Spinal cord (tissue), 10 donors: ENCODE data around the gene MED12. TPM values are rescaled to one million over a fixed set of nuclear protein-coding genes. Genes with fewer than 3 reads are reported as not detected.
"Not testable (repeated sequence)": the region's sequence is repeated elsewhere in the genome, so short reads cannot be mapped to it uniquely, and the experiment has no call there.

Experiments used
- DNase-seq, 6 donors: peaks; one replicate each; pipeline versions ENCODE4 v3.0.0 to v3.0.0-alpha.2; 2013 to 2015; ENCODE audit warnings: low spot score in 6 of 6, low read depth in 4 of 6
- H3K27ac ChIP-seq: one replicate; pipeline ENCODE4 v1.5.1; 2013; ENCODE audit warnings: low read depth, low read length, control low read depth
- H3K27me3 ChIP-seq: one replicate; pipeline ENCODE4 v1.6.1; 2013; ENCODE audit warnings: low read length; ENCODE audit not compliant: control insufficient read depth, insufficient read depth
- H3K36me3 ChIP-seq: one replicate; pipeline ENCODE4 v1.6.1; 2013; ENCODE audit warnings: low read length; ENCODE audit not compliant: control insufficient read depth, insufficient read depth
- H3K4me1 ChIP-seq: one replicate; pipeline ENCODE4 v1.6.1; 2013; ENCODE audit warnings: low read length; ENCODE audit not compliant: control insufficient read depth, insufficient read depth
- H3K4me3 ChIP-seq: one replicate; pipeline ENCODE4 v1.5.1; 2013; ENCODE audit warnings: low read depth, low read length, control low read depth
- H3K9me3 ChIP-seq: one replicate; pipeline ENCODE4 v1.6.1; 2013; ENCODE audit warnings: low read length; ENCODE audit not compliant: control insufficient read depth, insufficient read depth
- WGBS: methylation state at CpG from one replicate; pipeline ENCODE4 v1.1.5; 2013; ENCODE audit warnings: missing lambda C conversion rate; ENCODE audit not compliant: insufficient coverage; 5-methylcytosine and 5-hydroxymethylcytosine counted together
- polyA plus RNA-seq, 2 donors: library from polyadenylated mRNA; unstranded; fragments of 120-200 nt; gene quantifications; one replicate each; pipeline ENCODE4 v1.2.1, GENCODE V29; 2013; ENCODE audit not compliant: insufficient read length in 2 of 2
- total RNA-seq, 2 donors: library from RNA; depleted of rRNA in 1 of 2; stranded (reverse); fragments of 120-200 nt in 1 of 2; fragments of >200 nt in 1 of 2; gene quantifications; one replicate each; pipeline versions ENCODE4 v1.2.3 to v1.2.4, GENCODE V29; 2013 to 2014
- donor health status: healthy.

The MED12 gene
- total and polyA plus RNA-seq, 4 donors = 23.4 to 39.7 (median 29.9) TPM

- no peak for DNase-seq
- Histone ChIP-seq H3K9me3 (no peaks in the 10 kb centered on the region), H3K4me1 (peaks cover under 1% of the 10 kb centered on the region), H3K36me3 (peaks cover 26% of the 10 kb centered on the region), H3K4me3 (no peak overlapping the region), H3K27me3 (no peaks in the 10 kb centered on the region), H3K27ac (no peak overlapping the region)
- WGBS = 52% methylated on average over 3 of the region's 5 CpGs
Observed at GRCh38 chrX:71170660-71171059, 52.3 kb downstream of the MED12 start.

GRCh38 chrX:71171110-71171801 lies 52.9 kb downstream of the MED12 start:
- H3K27ac ChIP-seq = no peak overlapping the region
- H3K4me3 ChIP-seq = no peak overlapping the region
- peaks cover 26% of the 10 kb centered on the region for H3K36me3 ChIP-seq
- H3K27me3 ChIP-seq = no peaks in the 10 kb centered on the region
- no peaks in the 10 kb centered on the region for H3K9me3 ChIP-seq
- 25% methylated on average over 4 of the region's 12 CpGs for WGBS
- H3K4me1 ChIP-seq = no peaks in the 10 kb centered on the region
- no peak for DNase-seq

- 63% methylated on average over 1 of the region's 2 CpGs for WGBS
- DNase-seq = no peak
- H3K27ac ChIP-seq = no peak overlapping the region
- H3K36me3 ChIP-seq = peaks cover 15% of the 10 kb centered on the region
- no peaks in the 10 kb centered on the region for H3K9me3 ChIP-seq
- H3K4me3 ChIP-seq = no peak overlapping the region
- no peaks in the 10 kb centered on the region for H3K4me1 ChIP-seq
- H3K27me3 ChIP-seq = no peaks in the 10 kb centered on the region
Observed at GRCh38 chrX:71173440-71173839, 55.0 kb downstream of the MED12 start.

GRCh38 chrX:71174795-71175194 lies 56.4 kb downstream of the MED12 start:
- Histone ChIP-seq H3K27ac (no peak overlapping the region), H3K4me1 (no peaks in the 10 kb centered on the region), H3K27me3 (no peaks in the 10 kb centered on the region), H3K9me3 (no peaks in the 10 kb centered on the region), H3K4me3 (no peak overlapping the region), H3K36me3 (peaks cover 5% of the 10 kb centered on the region)
- no peak for DNase-seq
- no CpG with 5 or more reads among the region's 1 CpG for WGBS

- H3K9me3 ChIP-seq = no peaks in the 10 kb centered on the region
- no CpG with 5 or more reads among the region's 5 CpGs for WGBS
- H3K27me3 ChIP-seq = no peaks in the 10 kb centered on the region
- DNase-seq = no peak
- H3K4me1 ChIP-seq = no peaks in the 10 kb centered on the region
- H3K4me3 ChIP-seq = no peak overlapping the region
- no peaks in the 10 kb centered on the region for H3K36me3 ChIP-seq
- no peak overlapping the region for H3K27ac ChIP-seq
Observed at GRCh38 chrX:71175531-71175930, 57.1 kb downstream of the MED12 start.

DNA sequence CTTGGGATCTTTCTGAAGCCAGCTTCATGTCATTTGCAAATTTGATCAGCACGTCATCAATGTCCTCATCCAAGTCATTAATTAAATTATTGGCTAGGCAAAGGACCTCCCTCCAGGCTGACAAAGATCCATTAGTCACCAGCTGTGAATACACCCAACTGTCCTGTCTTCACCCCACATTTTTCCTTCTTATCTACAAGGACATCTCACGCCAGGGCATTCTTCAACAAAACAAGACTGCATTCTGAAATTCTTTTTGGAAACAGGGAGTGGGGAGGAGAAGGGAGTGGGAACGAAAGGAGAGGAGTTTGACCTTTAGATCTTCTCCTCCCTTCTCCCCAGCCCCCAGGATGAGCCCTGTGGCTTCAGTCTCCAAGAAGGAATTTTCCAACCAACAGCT lies 58.9 kb downstream of the MED12 start:
- H3K27me3 ChIP-seq = no peaks in the 10 kb centered on the region

GRCh38 chrX:71178908-71179307 lies 60.5 kb downstream of the MED12 start:
- no peaks in the 10 kb centered on the region for H3K9me3 ChIP-seq
- WGBS = 0% methylated on average over 2 of the region's 4 CpGs
- no peak overlapping the region for H3K4me3 ChIP-seq
- no peak overlapping the region for H3K27ac ChIP-seq
- peak in 4 of 6 donors; percentile 41 to 89 (median 64) for DNase-seq
- H3K36me3 ChIP-seq = no peaks in the 10 kb centered on the region
- H3K27me3 ChIP-seq = no peaks in the 10 kb centered on the region
- H3K4me1 ChIP-seq = peaks cover 10% of the 10 kb centered on the region

More for the DNA sequence above, 58.9 kb downstream of the MED12 start:
- 33% methylated on average over 1 of the region's 3 CpGs for WGBS
- Histone ChIP-seq H3K9me3 (no peaks in the 10 kb centered on the region), H3K27ac (no peak overlapping the region), H3K4me1 (peaks cover 6% of the 10 kb centered on the region), H3K4me3 (no peak overlapping the region), H3K36me3 (no peaks in the 10 kb centered on the region)
- DNase-seq = no peak

DNA sequence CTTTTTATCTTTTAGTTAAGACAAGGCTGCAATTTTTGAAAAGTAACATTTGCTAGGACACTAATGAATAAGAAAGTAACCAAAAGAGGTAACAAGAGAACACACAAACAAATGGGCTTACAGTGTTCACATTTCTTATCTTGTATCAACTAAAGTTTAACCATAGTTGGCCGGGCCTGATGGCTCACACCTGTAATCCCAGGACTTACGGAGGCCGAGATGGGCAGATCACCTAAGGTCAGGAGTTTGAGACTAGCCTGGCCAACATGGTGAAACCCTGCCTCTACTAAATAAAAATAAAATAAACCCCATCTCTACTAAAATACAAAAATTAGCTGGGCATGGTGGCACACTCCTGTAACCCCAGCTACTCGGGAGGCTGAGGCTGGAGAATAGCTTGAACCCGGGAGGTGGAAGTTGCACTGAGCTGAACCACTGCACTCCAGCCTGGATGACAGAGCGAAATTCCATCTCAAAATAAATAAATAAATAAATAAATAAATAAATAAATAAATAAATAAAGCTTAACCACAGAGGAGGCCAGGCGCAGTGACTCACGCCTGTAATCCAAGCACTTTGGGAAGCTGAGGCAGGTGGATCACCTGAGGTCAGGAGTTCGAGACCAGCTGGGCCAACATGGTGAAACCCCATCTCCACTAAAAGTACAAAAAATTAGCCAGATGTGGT lies 62.3 kb downstream of the MED12 start:
- WGBS = 88% methylated on average over 5 of the region's 9 CpGs
- DNase-seq, H3K4me3 ChIP-seq, H3K36me3 ChIP-seq, H3K27ac ChIP-seq, H3K27me3 ChIP-seq, H3K9me3 ChIP-seq: not testable (repeated sequence)
- H3K4me1 ChIP-seq = peaks cover 10% of the 10 kb centered on the region

DNA sequence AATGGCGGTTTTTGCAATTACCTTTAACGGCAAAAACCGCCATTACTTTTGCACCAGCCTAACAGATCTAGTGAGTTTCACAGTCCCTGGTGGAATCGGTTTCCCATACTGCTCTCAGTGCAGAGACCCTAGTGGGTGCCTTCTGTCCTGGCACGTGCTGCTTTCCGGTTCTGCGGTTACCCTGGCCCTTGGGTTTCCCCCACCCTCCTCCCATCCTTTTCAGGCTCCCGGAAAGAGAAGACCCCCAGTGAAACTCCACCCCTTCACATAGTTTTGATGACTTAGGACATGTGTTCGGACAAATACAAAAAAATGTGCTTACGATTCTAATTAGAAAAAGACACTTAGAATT lies 63.1 kb downstream of the MED12 start:
- Histone ChIP-seq H3K9me3 (no peaks in the 10 kb centered on the region), H3K27me3 (no peaks in the 10 kb centered on the region), H3K27ac (peak overlapping the region; percentile 94), H3K4me1 (peaks cover 10% of the 10 kb centered on the region), H3K4me3 (peak overlapping the region; percentile 54), H3K36me3 (no peaks in the 10 kb centered on the region)
- WGBS = 53% methylated on average over 8 of the region's 10 CpGs
- no peak for DNase-seq
